Coronary artery (tissue), 2 donors: ENCODE measurements around the gene PACC1.
"Not testable (repeated sequence)": the region's sequence is repeated elsewhere in the genome, so short reads cannot be mapped to it uniquely, and the experiment has no call there.

Experiments used
- DNase-seq: peaks from one replicate; pipeline ENCODE4 v3.0.0-alpha.2; 2017; ENCODE audit warnings: low spot score
- H3K27ac ChIP-seq, 2 donors: fragments of 200-600 bp; sonication (generic); one replicate each; pipeline ENCODE4 v1.5.1; 2016 to 2019
- H3K4me3 ChIP-seq: fragments of 200-600 bp; sonication (generic); 2 replicates; pipeline ENCODE4 v1.5.1; 2016; ENCODE audit warnings: mild to moderate bottlenecking, moderate library complexity
- TF ChIP-seq, protein P1 (sequence below): fragments of 200-600 bp; sonication (generic); IDR thresholded peaks from one replicate; pipeline ENCODE4 v1.5.1; 2019; ENCODE audit warnings: antibody characterized with exemption

Gene PACC1

DNA sequence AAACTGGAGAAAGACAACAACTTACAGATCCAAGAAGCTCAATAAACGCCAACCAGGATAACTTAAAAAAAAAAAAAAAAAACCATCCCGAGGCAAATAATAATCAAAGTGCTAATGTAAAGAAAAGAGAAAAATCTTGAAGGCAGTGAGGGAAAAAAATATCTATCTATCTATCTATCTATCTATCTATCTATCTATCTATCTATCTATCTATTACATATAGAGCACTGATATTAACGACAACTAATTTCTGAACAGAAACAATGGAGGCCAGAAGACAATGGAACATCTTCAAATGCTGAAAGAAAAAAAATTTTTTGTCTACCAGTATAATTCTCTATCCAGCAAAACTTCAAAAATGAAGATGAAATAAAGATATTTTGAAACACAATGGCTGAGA lies 18.0 kb downstream of the PACC1 start:
- no peak for DNase-seq
- TF ChIP-seq, protein P1, sequence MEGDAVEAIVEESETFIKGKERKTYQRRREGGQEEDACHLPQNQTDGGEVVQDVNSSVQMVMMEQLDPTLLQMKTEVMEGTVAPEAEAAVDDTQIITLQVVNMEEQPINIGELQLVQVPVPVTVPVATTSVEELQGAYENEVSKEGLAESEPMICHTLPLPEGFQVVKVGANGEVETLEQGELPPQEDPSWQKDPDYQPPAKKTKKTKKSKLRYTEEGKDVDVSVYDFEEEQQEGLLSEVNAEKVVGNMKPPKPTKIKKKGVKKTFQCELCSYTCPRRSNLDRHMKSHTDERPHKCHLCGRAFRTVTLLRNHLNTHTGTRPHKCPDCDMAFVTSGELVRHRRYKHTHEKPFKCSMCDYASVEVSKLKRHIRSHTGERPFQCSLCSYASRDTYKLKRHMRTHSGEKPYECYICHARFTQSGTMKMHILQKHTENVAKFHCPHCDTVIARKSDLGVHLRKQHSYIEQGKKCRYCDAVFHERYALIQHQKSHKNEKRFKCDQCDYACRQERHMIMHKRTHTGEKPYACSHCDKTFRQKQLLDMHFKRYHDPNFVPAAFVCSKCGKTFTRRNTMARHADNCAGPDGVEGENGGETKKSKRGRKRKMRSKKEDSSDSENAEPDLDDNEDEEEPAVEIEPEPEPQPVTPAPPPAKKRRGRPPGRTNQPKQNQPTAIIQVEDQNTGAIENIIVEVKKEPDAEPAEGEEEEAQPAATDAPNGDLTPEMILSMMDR = no peak

DNA sequence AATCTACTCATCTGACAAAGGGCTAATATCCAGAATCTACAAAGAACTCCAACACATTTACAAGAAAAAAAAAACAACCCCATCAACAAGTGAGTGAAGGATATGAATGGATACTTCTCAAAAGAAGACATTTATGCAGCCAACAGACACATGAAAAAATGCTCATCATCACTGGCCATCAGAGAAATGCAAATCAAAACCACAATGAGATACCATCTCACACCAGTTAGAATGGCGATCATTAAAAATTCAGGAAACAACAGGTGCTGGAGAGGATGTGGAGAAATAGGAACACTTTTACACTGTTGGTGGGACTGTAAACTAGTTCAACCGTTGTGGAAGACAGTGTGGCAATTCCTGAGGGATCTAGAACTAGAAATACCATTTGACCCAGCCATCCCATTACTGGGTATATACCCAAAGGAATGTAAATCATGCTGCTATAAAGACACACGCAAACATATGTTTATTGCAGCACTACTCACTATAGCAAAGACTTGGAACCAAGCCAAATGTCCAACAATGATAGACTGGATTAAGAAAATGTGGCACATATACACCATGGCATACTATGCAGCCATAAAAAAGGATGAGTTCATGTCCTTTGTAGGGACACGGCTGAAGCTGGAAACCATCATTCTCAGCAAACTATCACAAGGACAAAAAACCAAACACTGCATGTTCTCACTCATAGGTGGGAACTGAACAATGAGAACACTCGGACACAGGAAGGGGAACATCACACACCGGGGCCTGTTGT lies 18.8 kb downstream of the PACC1 start:
- not testable (repeated sequence) for H3K4me3 ChIP-seq, H3K27ac ChIP-seq, DNase-seq

More for the DNA sequence above, 18.0 kb downstream of the PACC1 start:
- no peak overlapping the region for H3K4me3 ChIP-seq
- H3K27ac ChIP-seq = no peak overlapping the region

- no peak for DNase-seq
- TF ChIP-seq, protein P1 = no peak
- H3K4me3 ChIP-seq = no peak overlapping the region
- no peak overlapping the region for H3K27ac ChIP-seq
Observed at GRCh38 chr1:212388985-212389716, 25.5 kb downstream of the PACC1 start.

GRCh38 chr1:212386029-212386428 lies 28.7 kb downstream of the PACC1 start:
- DNase-seq = no peak
- TF ChIP-seq, protein P1 = no peak
- Histone ChIP-seq H3K4me3 (no peak overlapping the region), H3K27ac (no peak overlapping the region)

GRCh38 chr1:212381397-212382035 lies 33.2 kb downstream of the PACC1 start:
- TF ChIP-seq, protein P1 = no peak
- no peak overlapping the region for H3K4me3 ChIP-seq
- DNase-seq = no peak
- H3K27ac ChIP-seq = no peak overlapping the region

DNA sequence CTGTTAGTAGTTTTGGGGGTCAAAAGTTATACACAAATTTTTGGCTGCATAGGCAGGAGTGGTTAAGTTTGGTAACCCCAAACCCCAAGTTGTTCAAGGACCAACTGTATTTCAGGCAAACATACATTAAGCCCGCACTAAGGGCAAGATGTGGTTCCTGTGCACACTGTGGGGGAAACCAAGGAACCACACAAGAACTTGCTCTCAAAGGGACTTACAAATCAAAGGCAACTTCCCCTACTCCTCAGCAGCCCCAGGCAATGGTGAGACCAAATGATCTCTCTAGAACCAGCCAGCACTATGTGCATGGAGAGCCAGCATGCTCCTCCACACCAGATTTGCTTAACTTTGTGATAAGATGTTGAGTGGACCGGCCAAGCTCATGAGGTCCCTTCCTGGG lies 35.3 kb downstream of the PACC1 start:
- no peak overlapping the region for H3K4me3 ChIP-seq
- TF ChIP-seq, protein P1 = no peak
- no peak for DNase-seq

GRCh38 chr1:212377644-212378043 lies 37.0 kb downstream of the PACC1 start:
- TF ChIP-seq, protein P1 = no peak
- Histone ChIP-seq H3K4me3 (no peak overlapping the region), H3K27ac (no peak overlapping the region)
- DNase-seq = no peak

More for the DNA sequence above, 35.3 kb downstream of the PACC1 start:
- no peak overlapping the region for H3K27ac ChIP-seq
